ENCODE data around the gene SPPL2B.
"Not testable (repeated sequence)": the region's sequence is repeated elsewhere in the genome, so short reads cannot be mapped to it uniquely, and the experiment has no call there.

SPPL2B gene

GRCh38 chr19:2382530-2383222, 54.2 kb downstream of the SPPL2B start:
- no peak for DNase-seq

DNA sequence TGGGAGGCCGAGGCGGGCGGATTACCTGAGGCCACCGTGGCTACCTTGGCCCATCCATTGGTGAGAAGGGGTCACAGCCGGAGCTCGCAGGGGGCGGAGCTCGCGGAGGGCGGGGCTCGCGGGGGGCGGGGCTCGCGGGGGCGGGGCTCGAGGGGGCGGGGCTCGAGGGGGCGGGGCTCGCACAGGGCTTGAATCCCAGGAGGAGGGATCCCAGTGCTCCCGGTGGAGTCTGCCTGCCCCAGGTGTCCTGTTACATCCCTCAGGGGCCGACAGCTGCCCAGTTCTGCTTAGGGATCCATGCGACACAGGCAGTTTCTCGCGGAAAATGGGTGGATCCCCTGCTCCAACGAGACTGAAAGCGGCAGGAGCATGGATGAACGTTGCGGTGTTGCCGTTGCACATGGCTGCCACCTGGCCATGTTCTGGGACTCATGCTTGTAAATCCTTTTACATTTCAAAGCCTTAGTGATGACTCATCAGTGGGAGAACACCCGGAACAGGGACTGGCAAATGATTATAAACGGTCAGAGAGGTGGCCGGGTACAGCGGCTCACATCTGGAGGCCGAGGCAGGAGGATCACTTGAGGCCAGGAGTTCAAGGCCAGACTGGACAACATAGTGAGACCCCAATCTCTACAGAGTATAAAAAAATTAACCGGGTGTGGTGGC, 56.7 kb downstream of the SPPL2B start:
- peak; percentile 17 for DNase-seq

GRCh38 chr19:2387367-2388288, 59.1 kb downstream of the SPPL2B start:
- no peak for DNase-seq

DNA sequence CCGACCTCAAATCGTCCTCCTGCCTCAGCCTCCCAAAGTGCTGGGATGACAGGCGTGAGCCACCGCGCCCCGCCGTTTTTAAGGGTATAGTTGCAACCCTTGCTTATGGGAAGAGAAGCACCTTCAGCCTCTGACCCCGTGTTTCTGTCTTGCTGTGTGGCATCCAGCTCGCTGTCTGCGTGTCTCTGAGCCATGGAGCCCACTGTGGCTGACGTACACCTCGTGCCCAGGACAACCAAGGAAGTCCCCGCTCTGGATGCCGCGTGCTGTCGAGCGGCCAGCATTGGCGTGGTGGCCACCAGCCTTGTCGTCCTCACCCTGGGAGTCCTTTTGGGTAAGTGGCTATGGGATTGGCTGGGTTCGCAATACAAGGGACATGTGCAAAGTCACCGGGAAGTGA, 61.1 kb downstream of the SPPL2B start:
- DNase-seq = no peak

DNA sequence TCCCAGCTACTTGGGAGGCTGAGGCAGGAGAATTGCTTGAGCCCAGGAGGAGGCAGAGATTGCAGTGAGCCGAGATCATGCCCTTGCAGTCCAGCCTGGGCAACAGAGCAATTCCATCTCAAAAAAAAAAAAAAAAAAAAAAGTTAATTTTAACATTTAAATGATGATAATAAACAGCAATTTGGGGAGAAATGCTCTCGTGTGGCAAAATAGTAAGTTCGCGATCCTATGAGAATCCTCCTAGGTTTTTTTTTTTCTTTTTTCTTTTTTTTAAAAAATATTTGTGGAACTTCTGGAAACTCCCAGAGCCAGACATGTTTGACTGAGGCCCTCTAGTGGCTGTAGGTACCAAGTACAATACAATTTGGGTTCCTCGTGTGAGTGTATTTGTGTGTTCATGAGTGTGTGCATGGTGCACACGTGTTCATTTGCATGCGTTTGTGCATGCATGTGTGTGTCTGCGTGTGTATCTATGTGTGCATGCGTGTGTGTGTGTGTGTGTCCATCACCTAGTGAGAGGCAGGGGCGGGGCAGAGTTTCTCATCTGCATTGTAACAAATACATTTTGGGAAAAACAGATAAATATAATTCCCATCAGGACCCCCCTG, 62.7 kb downstream of the SPPL2B start:
- DNase-seq = peak; percentile 42

- DNase-seq = no peak
These were observed 63.9 kb downstream of the SPPL2B start for GRCh38 chr19:2392366-2392765.

DNA sequence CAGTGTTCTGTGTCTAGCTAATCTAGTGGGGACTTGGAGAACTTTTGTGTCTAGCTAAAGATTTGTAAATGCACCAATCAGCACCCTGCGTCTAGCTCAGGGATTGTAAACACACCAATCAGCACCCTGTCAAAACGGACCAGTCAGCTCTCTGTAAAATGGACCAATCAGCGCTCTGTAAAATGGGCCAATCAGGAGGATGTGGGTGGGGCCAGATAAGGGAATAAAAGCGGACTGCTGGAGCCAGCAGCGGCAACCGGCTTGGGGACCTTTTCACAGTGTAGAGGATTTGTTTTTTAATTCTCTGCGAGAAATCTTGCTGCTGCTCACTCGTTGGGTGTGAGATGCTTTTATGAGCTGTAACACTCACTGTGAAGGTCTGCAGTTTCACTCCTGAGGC, 64.4 kb downstream of the SPPL2B start:
- not testable (repeated sequence) for DNase-seq

DNA sequence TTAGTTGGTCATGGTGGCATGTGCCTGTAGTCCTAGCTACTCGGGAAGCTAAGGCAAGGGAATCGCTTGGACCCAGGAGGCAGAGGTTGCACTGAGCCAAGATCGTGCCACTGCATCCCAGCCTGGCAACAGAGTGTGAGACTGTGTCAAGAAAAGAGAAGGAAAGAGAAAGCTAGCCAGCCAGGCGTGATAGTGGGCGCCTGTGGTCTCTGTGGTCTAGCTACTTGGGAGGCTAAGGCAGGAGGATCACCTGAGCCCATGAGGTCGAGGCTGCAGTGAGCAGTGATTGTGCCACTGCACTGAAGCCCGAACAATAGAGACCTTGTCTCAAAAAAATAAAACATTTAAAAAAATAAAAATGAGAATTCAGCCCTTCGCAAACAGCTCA, 65.6 kb downstream of the SPPL2B start:
- no peak for DNase-seq

- DNase-seq = no peak
These were observed 66.2 kb downstream of the SPPL2B start for GRCh38 chr19:2394442-2395292.

DNA sequence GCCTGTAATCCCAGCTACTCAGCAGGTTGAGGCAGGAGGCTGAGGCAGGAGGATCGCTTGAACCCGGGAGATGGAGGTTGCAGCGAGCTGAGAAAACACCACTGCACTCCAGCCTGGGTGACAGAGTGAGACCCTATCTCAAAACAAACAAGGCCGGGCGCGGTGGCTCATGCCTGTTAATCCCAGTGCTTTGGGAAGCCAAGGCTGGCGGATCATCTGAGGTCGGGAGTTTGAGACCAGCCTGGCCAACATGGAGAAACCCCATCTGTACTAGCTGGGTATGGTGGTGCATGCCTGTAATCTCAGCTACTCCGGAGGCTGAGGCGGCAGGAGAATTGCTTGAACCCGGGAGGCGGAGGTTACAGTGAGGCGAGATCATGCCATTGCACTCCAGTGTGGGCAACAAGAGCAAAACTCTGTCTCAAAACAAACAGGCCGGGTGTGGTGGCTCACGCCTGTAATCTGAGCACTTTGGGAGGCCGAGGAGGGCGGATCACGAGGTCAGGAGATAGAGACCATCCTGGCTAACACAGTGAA, 66.9 kb downstream of the SPPL2B start:
- DNase-seq = not testable (repeated sequence)

DNA sequence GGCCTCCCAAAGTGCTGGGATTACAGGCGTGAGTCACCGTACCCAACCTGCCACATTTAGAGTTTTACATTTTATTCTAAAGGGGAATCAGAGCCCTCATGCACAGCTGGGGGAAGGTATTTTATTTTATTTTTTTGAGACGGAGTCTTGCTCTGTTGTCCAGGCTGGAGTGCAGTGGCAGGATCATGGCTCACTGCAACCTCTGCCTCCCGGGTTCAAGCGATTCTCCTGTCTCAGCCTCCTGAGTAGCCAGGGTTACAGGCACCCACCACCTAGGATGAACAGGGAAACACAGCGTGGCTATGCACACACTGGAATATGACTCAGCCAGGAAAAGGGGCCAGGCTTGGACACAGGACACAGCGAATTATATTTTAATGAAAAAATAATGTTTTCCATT, 68.7 kb downstream of the SPPL2B start:
- DNase-seq = not testable (repeated sequence)

GRCh38 chr19:2398735-2399305, 70.3 kb downstream of the SPPL2B start:
- DNase-seq = no peak

GRCh38 chr19:2399582-2399981, 71.1 kb downstream of the SPPL2B start:
- no peak for DNase-seq
